ENCODE measurements around the gene POLD2.

The POLD2 gene

DNA sequence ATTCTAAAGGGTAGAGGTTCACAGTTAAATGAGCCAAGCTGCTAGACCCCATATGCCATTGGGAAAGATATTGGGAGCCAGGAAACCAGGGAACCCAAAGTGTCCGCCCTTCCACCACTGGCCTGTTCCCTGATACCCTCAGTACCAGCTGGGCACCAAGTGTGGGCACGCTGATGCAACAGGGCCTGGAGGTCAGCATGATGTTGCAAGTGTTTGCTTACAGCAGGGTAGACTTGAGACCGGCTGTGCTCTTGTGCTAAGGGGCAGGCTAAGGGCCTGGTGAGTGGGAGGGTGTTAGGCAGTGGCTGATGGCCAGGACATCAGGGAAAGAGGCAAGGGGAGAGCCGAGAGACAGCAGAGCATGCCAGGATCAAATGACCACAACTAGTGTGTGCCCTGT, 38.8 kb upstream of the POLD2 start:
- TF ChIP-seq, protein P1, sequence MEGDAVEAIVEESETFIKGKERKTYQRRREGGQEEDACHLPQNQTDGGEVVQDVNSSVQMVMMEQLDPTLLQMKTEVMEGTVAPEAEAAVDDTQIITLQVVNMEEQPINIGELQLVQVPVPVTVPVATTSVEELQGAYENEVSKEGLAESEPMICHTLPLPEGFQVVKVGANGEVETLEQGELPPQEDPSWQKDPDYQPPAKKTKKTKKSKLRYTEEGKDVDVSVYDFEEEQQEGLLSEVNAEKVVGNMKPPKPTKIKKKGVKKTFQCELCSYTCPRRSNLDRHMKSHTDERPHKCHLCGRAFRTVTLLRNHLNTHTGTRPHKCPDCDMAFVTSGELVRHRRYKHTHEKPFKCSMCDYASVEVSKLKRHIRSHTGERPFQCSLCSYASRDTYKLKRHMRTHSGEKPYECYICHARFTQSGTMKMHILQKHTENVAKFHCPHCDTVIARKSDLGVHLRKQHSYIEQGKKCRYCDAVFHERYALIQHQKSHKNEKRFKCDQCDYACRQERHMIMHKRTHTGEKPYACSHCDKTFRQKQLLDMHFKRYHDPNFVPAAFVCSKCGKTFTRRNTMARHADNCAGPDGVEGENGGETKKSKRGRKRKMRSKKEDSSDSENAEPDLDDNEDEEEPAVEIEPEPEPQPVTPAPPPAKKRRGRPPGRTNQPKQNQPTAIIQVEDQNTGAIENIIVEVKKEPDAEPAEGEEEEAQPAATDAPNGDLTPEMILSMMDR (IDR thresholded peaks at IDR 0.05; ENCODE audit: low read depth, low read length): no peak
- peak in 1 of 2 donors; percentile 15 for DNase-seq (ENCODE audit: low read depth in 2 of 2)
- no peak overlapping the region for H3K4me3 ChIP-seq (replicated peaks in 1 of 2; ENCODE audit: low read depth in 2 of 2, low read length in 2 of 2)

DNA sequence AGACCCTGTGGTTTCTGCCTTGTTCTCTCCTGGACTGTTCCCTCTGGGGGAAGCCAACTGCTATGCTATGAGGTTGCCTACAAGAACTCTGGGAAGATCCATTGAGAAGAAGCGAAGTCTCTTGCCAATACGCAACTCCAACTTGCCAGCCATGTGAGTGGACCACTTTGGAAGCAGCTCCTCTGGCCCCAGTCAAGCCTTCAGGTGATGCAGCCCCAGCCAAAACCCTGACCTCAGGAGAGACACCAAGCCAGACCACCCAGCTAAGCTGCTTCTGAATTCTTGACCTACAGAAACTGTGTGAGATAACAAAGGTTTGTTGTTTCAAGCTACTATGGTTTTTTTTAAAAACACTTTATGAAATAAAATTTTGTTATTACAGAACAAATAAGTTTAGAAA, 38.0 kb upstream of the POLD2 start:
- TF ChIP-seq, protein P1 (IDR thresholded peaks at IDR 0.05; ENCODE audit: low read depth, low read length): no peak
- DNase-seq (ENCODE audit: low read depth in 2 of 2): no peak
- H3K4me3 ChIP-seq (replicated peaks in 1 of 2; ENCODE audit: low read depth in 2 of 2, low read length in 2 of 2): no peak overlapping the region

DNA sequence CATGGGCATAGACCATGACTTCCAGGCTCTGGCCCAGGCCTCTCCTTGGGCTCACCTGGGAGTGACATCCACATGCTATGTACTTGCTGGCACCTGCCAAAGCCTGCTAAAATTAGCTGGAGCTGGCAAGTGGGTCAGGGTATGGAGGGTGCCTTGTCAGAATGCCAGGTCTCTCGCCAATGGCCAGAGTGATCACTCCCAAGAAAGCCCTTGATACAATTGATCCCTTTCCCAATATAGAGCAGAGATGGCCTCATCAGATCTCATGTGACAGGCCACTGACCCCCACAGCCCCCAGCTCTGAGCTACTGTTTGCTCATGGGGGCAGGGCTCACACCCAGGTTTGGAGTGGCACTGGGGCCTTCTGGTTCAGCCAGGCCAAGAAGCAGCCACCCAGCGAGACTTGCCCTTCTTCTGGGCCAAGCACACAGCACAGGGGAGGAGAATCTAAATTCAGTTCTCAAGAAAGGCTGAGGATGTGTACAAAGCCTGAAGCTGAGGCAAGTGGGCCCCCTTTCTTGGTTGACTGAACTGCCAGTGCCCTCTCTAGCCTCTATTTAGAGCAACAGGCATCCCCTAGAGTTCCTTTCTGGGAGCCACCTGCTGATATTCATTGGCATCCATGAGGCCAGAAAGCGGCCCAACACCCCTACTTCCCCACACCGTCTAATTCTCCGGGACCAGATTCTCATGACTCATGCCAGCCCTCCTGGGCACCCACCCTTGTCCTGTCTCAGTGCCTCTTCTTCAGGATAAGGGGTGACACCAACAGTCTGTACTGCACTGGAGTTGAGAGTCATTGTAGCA, 36.7 kb upstream of the POLD2 start:
- TF ChIP-seq, protein P1 (IDR thresholded peaks at IDR 0.05; ENCODE audit: low read depth, low read length): no peak

DNA sequence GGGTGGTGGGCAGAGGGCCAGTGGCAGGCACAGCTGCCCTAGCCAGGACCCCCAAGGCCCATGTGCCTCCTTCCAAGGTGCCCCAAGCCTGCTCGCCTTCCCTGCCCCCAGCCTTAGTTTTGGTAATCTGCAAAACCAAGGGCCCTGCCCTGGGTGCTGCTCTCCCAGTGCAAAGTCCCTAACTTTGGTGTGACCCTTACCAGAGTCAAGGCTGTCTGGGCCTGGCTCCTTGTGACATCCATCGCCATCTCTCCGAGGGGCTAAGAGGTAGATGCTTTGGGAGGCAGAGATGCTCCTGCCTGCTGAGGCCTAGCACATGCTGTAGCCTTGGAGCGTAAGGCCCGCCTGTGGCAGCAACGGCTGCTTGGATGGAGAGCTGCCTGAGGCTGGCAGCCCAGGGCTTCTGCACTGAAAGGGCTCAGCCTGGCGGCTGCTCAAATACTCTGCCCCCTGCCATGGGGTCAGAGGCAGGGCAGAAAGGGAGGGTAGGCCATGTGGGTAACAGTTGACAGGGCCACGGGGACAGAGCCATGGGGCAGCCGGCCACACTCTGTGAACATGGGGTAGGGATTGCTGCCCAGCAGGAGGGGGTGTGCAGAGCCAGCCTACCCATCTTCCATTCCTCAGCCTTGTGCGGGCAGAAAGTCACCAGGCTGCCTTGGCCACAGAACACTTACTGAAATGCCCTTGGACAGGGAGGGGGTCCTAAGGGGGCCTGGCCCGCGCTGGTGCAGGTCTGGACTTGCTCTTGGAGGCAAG, 35.7 kb upstream of the POLD2 start:
- no peak overlapping the region for H3K4me3 ChIP-seq (replicated peaks in 1 of 2; ENCODE audit: low read depth in 2 of 2, low read length in 2 of 2)
- DNase-seq (ENCODE audit: low read depth in 2 of 2): no peak
- TF ChIP-seq, protein P1 (IDR thresholded peaks at IDR 0.05; ENCODE audit: low read depth, low read length): no peak

More for the DNA sequence above, 36.7 kb upstream of the POLD2 start:
- H3K4me3 ChIP-seq (replicated peaks in 1 of 2; ENCODE audit: low read depth in 2 of 2, low read length in 2 of 2): no peak overlapping the region
- DNase-seq (ENCODE audit: low read depth in 2 of 2): no peak

DNA sequence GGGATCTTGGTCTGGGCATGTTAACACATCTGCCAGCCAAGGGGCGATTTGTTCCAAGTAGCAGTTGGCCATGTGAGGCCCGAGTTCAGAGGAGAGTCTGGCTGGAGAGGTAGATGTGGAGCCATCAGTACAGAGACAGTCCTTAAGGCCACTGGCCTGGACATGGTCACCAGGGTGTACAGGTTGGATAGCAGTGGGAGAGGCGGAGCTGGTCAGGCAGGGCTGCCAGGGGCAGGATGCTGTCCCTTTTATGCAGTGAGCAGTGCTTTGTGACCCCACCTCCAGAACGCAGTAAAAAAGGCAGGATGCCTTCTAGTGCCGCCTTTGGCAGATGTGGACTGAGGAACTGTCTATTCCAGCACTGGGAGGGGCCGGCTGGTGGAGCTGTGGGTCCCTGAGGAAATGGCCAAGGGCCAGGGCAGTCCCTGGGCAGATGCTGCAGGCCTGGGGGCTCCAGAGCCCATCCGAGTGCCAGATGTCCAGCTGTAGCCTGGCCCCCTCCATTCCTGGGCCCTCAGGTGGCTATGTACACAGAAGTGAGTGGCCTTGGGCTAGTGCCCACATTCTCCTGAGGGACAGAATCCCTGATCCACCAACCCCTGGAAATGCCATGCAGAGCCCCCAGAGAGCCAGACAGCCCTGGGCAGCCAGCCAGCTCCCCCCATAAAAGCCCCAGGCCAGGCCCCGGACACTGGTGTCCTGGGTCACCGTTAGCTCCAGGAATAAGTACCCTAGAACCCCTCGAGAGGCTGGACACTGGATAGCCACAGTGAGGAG, 34.9 kb upstream of the POLD2 start:
- DNase-seq (ENCODE audit: low read depth in 2 of 2): no peak
- H3K4me3 ChIP-seq (replicated peaks in 1 of 2; ENCODE audit: low read depth in 2 of 2, low read length in 2 of 2): no peak overlapping the region
- TF ChIP-seq, protein P1 (IDR thresholded peaks at IDR 0.05; ENCODE audit: low read depth, low read length): no peak

All from cardiac fibroblast (primary cell).